Measurements from ENCODE around the gene UTS2B. TPM values are rescaled to one million over a fixed set of nuclear protein-coding genes. Genes with fewer than 3 reads are reported as not detected.

Gene UTS2B
- total and polyA plus RNA-seq, 2 experiments from 2014 or later: 0.21 TPM; not detected in 1

DNA sequence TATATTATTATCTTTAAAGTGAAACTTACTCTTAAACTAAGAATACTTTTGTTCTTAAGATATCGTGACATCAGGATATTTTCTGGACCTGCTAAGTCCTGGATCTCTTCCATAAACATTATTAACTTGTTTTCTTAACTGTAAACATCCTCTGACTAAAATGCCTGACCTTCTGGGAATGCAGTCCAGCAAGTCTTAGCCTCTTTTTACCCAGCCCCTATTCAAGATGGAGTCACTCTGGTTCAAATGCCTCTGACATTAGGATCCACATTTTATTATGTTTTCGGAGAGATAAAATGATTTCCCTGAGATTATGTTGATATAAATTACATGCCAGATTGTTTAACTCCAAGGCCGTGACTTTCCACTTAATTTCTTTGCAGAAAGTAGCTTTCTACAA, 93.7 kb downstream of the UTS2B start:
- Histone ChIP-seq H3K9me2 (ENCODE audit: insufficient read depth) (no peaks in the 10 kb centered on the region; the same call in 1 of the 2 replicates), H3K36me3 (ENCODE audit: insufficient read depth) (no peaks in the 10 kb centered on the region), H3K27me3 (ENCODE audit: insufficient read depth) (no peaks in the 10 kb centered on the region), H3K4me2 (0 out of 2 replicates have a peak overlapping the region, but pooled peaks have one; percentile 37), H4K20me1 (replicated peaks; ENCODE audit: insufficient read depth) (no peaks in the 10 kb centered on the region), H3K4me1 (ENCODE audit: insufficient read depth) (peaks cover 58% of the 10 kb centered on the region), H3K79me2 (replicated peaks; ENCODE audit: insufficient read depth) (no peaks in the 10 kb centered on the region), H3K27ac (ENCODE audit: low read depth) (peak overlapping the region; percentile 18; the same call in 1 of the 2 replicates), H3F3A (replicated peaks; ENCODE audit: low read depth) (no peaks in the 10 kb centered on the region; the same call in 1 of the 2 replicates), H2AFZ (no peak overlapping the region), H3K4me3 (no peak overlapping the region)
- Mint-ChIP-seq H3K27me3 (ENCODE audit: insufficient read depth, low read depth, poor library complexity) (no peaks in the 10 kb centered on the region), H3K27ac (peak overlapping the region; percentile 5; the same call in 1 of the 2 replicates), H3K4me1 (peaks cover 51% of the 10 kb centered on the region), H3K36me3 (ENCODE audit: low read depth) (no peaks in the 10 kb centered on the region), H3K9me3 (no peaks in the 10 kb centered on the region), H3K4me3 (no peak overlapping the region)
- no peak for ATAC-seq
- no peak for DNase-seq (ENCODE audit: low spot score)
- TF ChIP-seq EZH2phosphoT487 (IDR thresholded peaks at IDR 0.05; ENCODE audit: unreplicated experiment) (no peak), NANOG (IDR thresholded peaks at IDR 0.05; ENCODE audit: borderline replicate concordance) (no peak), ZNF114 (CRISPR knock-in tag; IDR thresholded peaks at IDR 0.05) (no peak), ZNF462 (CRISPR knock-in tag; IDR thresholded peaks at IDR 0.05) (no peak), ETS1 (IDR thresholded peaks at IDR 0.05) (no peak), REST (IDR thresholded peaks at IDR 0.05; ENCODE audit: unreplicated experiment) (no peak), STAT1 (IDR thresholded peaks at IDR 0.05; ENCODE audit: unreplicated experiment) (no peak)

Data from GM23338 (cell line).